Neural cell (in vitro differentiated cells): ENCODE measurements around the gene CTXND1. TPM values are rescaled to one million over a fixed set of nuclear protein-coding genes. Genes with fewer than 3 reads are reported as not detected.

Experiments used
- H2AFZ ChIP-seq: fragments of 200-600, 300-800 bp; sonication (generic), shearing (Covaris generic); 2 replicates; pipeline ENCODE4 v1.6.0; 2014; ENCODE audit warnings: low read depth, mild to moderate bottlenecking, antibody characterized with exemption, low read length, moderate library complexity
- H3F3A ChIP-seq: fragments of 200-600 bp; shearing (Covaris generic); 2 replicates; pipeline ENCODE4 v1.6.1; 2016; ENCODE audit warnings: mild to moderate bottlenecking, moderate library complexity, mixed read lengths, antibody characterized with exemption, low read length; ENCODE audit not compliant: insufficient read depth, poor library complexity, severe bottlenecking
- H3K27ac ChIP-seq: fragments of 200-600, 300-800 bp; sonication (generic), shearing (Covaris generic); 2 replicates; pipeline ENCODE4 v1.5.1; 2014; ENCODE audit warnings: mild to moderate bottlenecking, low read length, moderate library complexity
- H3K27me3 ChIP-seq: fragments of 300-800, 200-600 bp; sonication (generic), shearing (Covaris generic); 2 replicates; pipeline ENCODE4 v1.6.0; 2014; ENCODE audit warnings: mild to moderate bottlenecking, low read depth, low read length, moderate library complexity; ENCODE audit not compliant: insufficient read depth
- H3K36me3 ChIP-seq: fragments of 300-800, 200-600 bp; sonication (generic), shearing (Covaris generic); 2 replicates; pipeline ENCODE4 v1.5.1; 2014; ENCODE audit warnings: mild to moderate bottlenecking, antibody characterized with exemption, low read length, moderate library complexity; ENCODE audit not compliant: insufficient read depth
- H3K4me2 ChIP-seq: fragments of 300-800, 200-600 bp; sonication (generic), shearing (Covaris generic); 2 replicates; pipeline ENCODE4 v1.6.0; 2014; ENCODE audit warnings: mild to moderate bottlenecking, low read length
- H3K4me3 ChIP-seq: fragments of 300-800, 200-600 bp; sonication (generic), shearing (Covaris generic); 2 replicates; pipeline ENCODE4 v1.5.1; 2014; ENCODE audit warnings: mild to moderate bottlenecking, low read length, moderate library complexity
- H3K79me2 ChIP-seq: fragments of 200-600 bp; shearing (Covaris generic); replicated peaks from 2 replicates; pipeline ENCODE4 v1.6.0; 2014; ENCODE audit warnings: mild to moderate bottlenecking, low read length, moderate library complexity; ENCODE audit not compliant: insufficient read depth
- H3K9ac ChIP-seq: fragments of 300-800, 200-600 bp; sonication (generic), shearing (Covaris generic); 2 replicates; pipeline ENCODE4 v1.6.1; 2016; ENCODE audit warnings: mild to moderate bottlenecking, low read length, mixed read lengths
- H3K9me2 ChIP-seq: fragments of 200-600 bp; shearing (Covaris generic); 2 replicates; pipeline ENCODE4 v1.6.1; 2016; ENCODE audit warnings: mild to moderate bottlenecking, low read length, mixed read lengths; ENCODE audit not compliant: insufficient read depth
- H3K9me3 ChIP-seq: fragments of 200-600, 300-800 bp; sonication (generic), shearing (Covaris generic); 2 replicates; pipeline ENCODE4 v1.6.1; 2016; ENCODE audit warnings: mild to moderate bottlenecking, mixed run types, low read length, moderate library complexity, mixed read lengths
- H4K20me1 ChIP-seq: fragments of 200-600 bp; shearing (Covaris generic); 2 replicates; pipeline ENCODE4 v1.6.1; 2016; ENCODE audit warnings: mild to moderate bottlenecking, mixed run types; ENCODE audit not compliant: insufficient read depth
- EP300 ChIP-seq: fragments of 450-650 bp; conservative IDR thresholded peaks from 2 replicates; pipeline ENCODE4 v1.6.1; 2014; ENCODE audit warnings: antibody characterized with exemption, mild to moderate bottlenecking, moderate library complexity; ENCODE audit not compliant: poor library complexity, severe bottlenecking
- EZH2 ChIP-seq: fragments of 200-600, 300-800 bp; shearing (Covaris generic), sonication (generic); IDR thresholded peaks from 2 replicates; pipeline ENCODE4 v1.6.1; 2014; ENCODE audit warnings: antibody characterized with exemption, low read length, borderline replicate concordance, mild to moderate bottlenecking; ENCODE audit not compliant: insufficient read depth, poor library complexity, severe bottlenecking
- MXI1 ChIP-seq: fragments of 450-650 bp; conservative IDR thresholded peaks from 2 replicates; pipeline ENCODE4 v1.6.1; 2014; ENCODE audit warnings: antibody characterized with exemption, mild to moderate bottlenecking; ENCODE audit not compliant: poor library complexity, severe bottlenecking
- POLR2AphosphoS5 ChIP-seq: IDR thresholded peaks from 2 replicates; pipeline ENCODE4 v1.6.1; 2012
- RAD21 ChIP-seq: fragments of 450-650 bp; conservative IDR thresholded peaks from 2 replicates; pipeline ENCODE4 v1.6.1; 2014; ENCODE audit warnings: antibody characterized with exemption, mild to moderate bottlenecking, moderate library complexity
- REST ChIP-seq: IDR thresholded peaks from 2 replicates; pipeline ENCODE4 v1.6.1; 2012; ENCODE audit warnings: borderline replicate concordance
- SMC3 ChIP-seq: fragments of 450-650 bp; conservative IDR thresholded peaks from 2 replicates; pipeline ENCODE4 v1.6.1; 2014; ENCODE audit warnings: antibody characterized with exemption, mild to moderate bottlenecking, moderate library complexity; ENCODE audit not compliant: poor library complexity
- TAF1 ChIP-seq: IDR thresholded peaks from 2 replicates; pipeline ENCODE4 v1.6.1; 2012; ENCODE audit warnings: low read depth
- polyA plus RNA-seq: library from polyadenylated mRNA; depleted of rRNA; stranded (reverse); fragments of >200 nt; gene quantifications from 2 replicates; pipeline ENCODE4 v1.2.3, GENCODE V29; 2014
- TF ChIP-seq, protein P1 (sequence below): fragments of 450-650 bp; IDR thresholded peaks from 2 replicates; pipeline ENCODE4 v1.5.1; 2014; ENCODE audit warnings: antibody characterized with exemption, mild to moderate bottlenecking, moderate library complexity; ENCODE audit not compliant: poor library complexity, severe bottlenecking

Gene CTXND1
- polyA plus RNA-seq, 1 donor from 2014 or later = not detected

- no peaks in the 10 kb centered on the region for H3K27me3 ChIP-seq
These were observed 74.9 kb downstream of the CTXND1 start for GRCh38 chr15:80177156-80177555.

GRCh38 chr15:80176443-80176842 lies 75.6 kb downstream of the CTXND1 start:
- Histone ChIP-seq H3K9me2 (no peaks in the 10 kb centered on the region), H3K9ac (no peak overlapping the region), H4K20me1 (no peaks in the 10 kb centered on the region), H3K36me3 (no peaks in the 10 kb centered on the region), H3F3A (no peaks in the 10 kb centered on the region), H3K9me3 (no peaks in the 10 kb centered on the region), H3K4me2 (no peak overlapping the region), H3K27ac (no peak overlapping the region), H3K4me3 (no peak overlapping the region), H3K79me2 (no peaks in the 10 kb centered on the region), H3K27me3 (no peaks in the 10 kb centered on the region), H2AFZ (no peak overlapping the region)
- TF ChIP-seq EP300 (no peak), MXI1 (no peak), SMC3 (no peak), POLR2AphosphoS5 (no peak), REST (no peak), EZH2 (no peak), RAD21 (no peak), TAF1 (no peak)
- TF ChIP-seq, protein P1, sequence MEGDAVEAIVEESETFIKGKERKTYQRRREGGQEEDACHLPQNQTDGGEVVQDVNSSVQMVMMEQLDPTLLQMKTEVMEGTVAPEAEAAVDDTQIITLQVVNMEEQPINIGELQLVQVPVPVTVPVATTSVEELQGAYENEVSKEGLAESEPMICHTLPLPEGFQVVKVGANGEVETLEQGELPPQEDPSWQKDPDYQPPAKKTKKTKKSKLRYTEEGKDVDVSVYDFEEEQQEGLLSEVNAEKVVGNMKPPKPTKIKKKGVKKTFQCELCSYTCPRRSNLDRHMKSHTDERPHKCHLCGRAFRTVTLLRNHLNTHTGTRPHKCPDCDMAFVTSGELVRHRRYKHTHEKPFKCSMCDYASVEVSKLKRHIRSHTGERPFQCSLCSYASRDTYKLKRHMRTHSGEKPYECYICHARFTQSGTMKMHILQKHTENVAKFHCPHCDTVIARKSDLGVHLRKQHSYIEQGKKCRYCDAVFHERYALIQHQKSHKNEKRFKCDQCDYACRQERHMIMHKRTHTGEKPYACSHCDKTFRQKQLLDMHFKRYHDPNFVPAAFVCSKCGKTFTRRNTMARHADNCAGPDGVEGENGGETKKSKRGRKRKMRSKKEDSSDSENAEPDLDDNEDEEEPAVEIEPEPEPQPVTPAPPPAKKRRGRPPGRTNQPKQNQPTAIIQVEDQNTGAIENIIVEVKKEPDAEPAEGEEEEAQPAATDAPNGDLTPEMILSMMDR = no peak

More at GRCh38 chr15:80177156-80177555, 74.9 kb downstream of the CTXND1 start:
- Histone ChIP-seq H4K20me1 (no peaks in the 10 kb centered on the region), H3K36me3 (no peaks in the 10 kb centered on the region), H3K4me2 (no peak overlapping the region), H3F3A (no peaks in the 10 kb centered on the region), H3K9me2 (no peaks in the 10 kb centered on the region), H3K9ac (no peak overlapping the region), H3K27ac (no peak overlapping the region), H3K79me2 (no peaks in the 10 kb centered on the region), H2AFZ (no peak overlapping the region), H3K9me3 (no peaks in the 10 kb centered on the region), H3K4me3 (no peak overlapping the region)
- no peak for TF ChIP-seq REST
- TF ChIP-seq EP300 = no peak
- no peak for TF ChIP-seq TAF1
- TF ChIP-seq EZH2 = no peak
- no peak for TF ChIP-seq SMC3
- TF ChIP-seq, protein P1 = no peak
- no peak for TF ChIP-seq MXI1
- no peak for TF ChIP-seq RAD21
